Fibroblast of lung (primary cell): ENCODE results near the gene CACNG7. TPM values are rescaled to one million over a fixed set of nuclear protein-coding genes. Genes with fewer than 3 reads are reported as not detected.

Experiments used
- DNase-seq, 2 donors: peaks; one replicate each; pipeline versions ENCODE4 v3.0.0 to v3.0.0-alpha.2; 2010; ENCODE audit warnings: low read depth in 2 of 2
- H2AFZ ChIP-seq: 2 replicates; pipeline ENCODE4 v1.5.1; 2012; ENCODE audit warnings: low read length, control low read depth, inconsistent platforms
- H3K27ac ChIP-seq: 2 replicates; pipeline ENCODE4 v1.5.1; 2011; ENCODE audit warnings: low read length, control low read depth; ENCODE audit not compliant: insufficient read depth
- H3K27me3 ChIP-seq: 2 replicates; pipeline ENCODE4 v1.5.1; 2011; ENCODE audit warnings: mild to moderate bottlenecking, low read length; ENCODE audit not compliant: control insufficient read depth, insufficient read depth
- H3K36me3 ChIP-seq: 2 replicates; pipeline ENCODE4 v1.5.1; 2011; ENCODE audit warnings: low read length; ENCODE audit not compliant: control insufficient read depth, insufficient read depth
- H3K4me1 ChIP-seq: 2 replicates; pipeline ENCODE4 v1.5.1; 2011; ENCODE audit warnings: low read length; ENCODE audit not compliant: control insufficient read depth, insufficient read depth; ENCODE audit errors: extremely low read depth
- H3K4me2 ChIP-seq: 2 replicates; pipeline ENCODE4 v1.5.1; 2011; ENCODE audit warnings: low read length, control low read depth; ENCODE audit not compliant: insufficient read depth; ENCODE audit errors: extremely low read depth
- H3K4me3 ChIP-seq, 4 experiments: fragments of 200-600 bp in 1 of 4; sonication (generic) in 1 of 4; replicated peaks in 1 of 4; 2 replicates each; pipeline ENCODE4 v1.5.1; 2011 to 2016; ENCODE audit warnings: low read length in 4 of 4, low read depth in 3 of 4, mild to moderate bottlenecking in 3 of 4, control low read depth in 2 of 4, inconsistent platforms in 1 of 4, mixed read lengths in 1 of 4; ENCODE audit not compliant: insufficient read depth in 1 of 4; ENCODE audit errors: control extremely low read depth in 1 of 4
- H3K79me2 ChIP-seq: 2 replicates; pipeline ENCODE4 v1.5.1; 2012; ENCODE audit warnings: mild to moderate bottlenecking, low read length, inconsistent platforms; ENCODE audit not compliant: control insufficient read depth, insufficient read depth
- H3K9ac ChIP-seq: 2 replicates; pipeline ENCODE4 v1.5.1; 2011; ENCODE audit warnings: mild to moderate bottlenecking, low read length, control low read depth; ENCODE audit not compliant: insufficient read depth
- H3K9me3 ChIP-seq: 2 replicates; pipeline ENCODE4 v1.5.1; 2012; ENCODE audit warnings: low read depth, low read length; ENCODE audit not compliant: control insufficient read depth, insufficient read depth
- H4K20me1 ChIP-seq: 2 replicates; pipeline ENCODE4 v1.5.1; 2011; ENCODE audit warnings: low read length; ENCODE audit not compliant: control insufficient read depth, insufficient read depth; ENCODE audit errors: extremely low read depth
- EZH2 ChIP-seq: IDR thresholded peaks from 2 replicates; pipeline ENCODE4 v1.5.1; 2012; ENCODE audit warnings: low read length, control low read depth, mild to moderate bottlenecking; ENCODE audit errors: missing control alignments
- polyA plus RNA-seq, 2 donors: library from polyadenylated mRNA; depleted of rRNA in 1 of 2; stranded (reverse) in 1 of 2; unstranded in 1 of 2; fragments of >200 nt; gene quantifications; 2 replicates each; pipeline ENCODE4 v1.2.1, GENCODE V29; 2011 to 2012; ENCODE audit warnings: missing spikeins in 1 of 2
- total RNA-seq: library from RNA; depleted of rRNA; stranded (reverse); fragments of >200 nt; gene quantifications from 2 replicates; pipeline ENCODE4 v1.2.1, GENCODE V29; 2014
- TF ChIP-seq, protein P1 (sequence below), 2 donors: IDR thresholded peaks in 1 of 2; conservative IDR thresholded peaks in 1 of 2; 1 replicate in 1 of 2; 2 replicates in 1 of 2; pipeline ENCODE4 v1.5.1; 2011 to 2012; ENCODE audit warnings: low read length in 2 of 2, control low read depth in 1 of 2, inconsistent platforms in 1 of 2, low read depth in 1 of 2, mild to moderate bottlenecking in 1 of 2

The CACNG7 gene
- total and polyA plus RNA-seq, 2 donors (not counting 1 experiment from before 2014, with no cell fraction given), result 0.17 to 0.68 TPM

DNA sequence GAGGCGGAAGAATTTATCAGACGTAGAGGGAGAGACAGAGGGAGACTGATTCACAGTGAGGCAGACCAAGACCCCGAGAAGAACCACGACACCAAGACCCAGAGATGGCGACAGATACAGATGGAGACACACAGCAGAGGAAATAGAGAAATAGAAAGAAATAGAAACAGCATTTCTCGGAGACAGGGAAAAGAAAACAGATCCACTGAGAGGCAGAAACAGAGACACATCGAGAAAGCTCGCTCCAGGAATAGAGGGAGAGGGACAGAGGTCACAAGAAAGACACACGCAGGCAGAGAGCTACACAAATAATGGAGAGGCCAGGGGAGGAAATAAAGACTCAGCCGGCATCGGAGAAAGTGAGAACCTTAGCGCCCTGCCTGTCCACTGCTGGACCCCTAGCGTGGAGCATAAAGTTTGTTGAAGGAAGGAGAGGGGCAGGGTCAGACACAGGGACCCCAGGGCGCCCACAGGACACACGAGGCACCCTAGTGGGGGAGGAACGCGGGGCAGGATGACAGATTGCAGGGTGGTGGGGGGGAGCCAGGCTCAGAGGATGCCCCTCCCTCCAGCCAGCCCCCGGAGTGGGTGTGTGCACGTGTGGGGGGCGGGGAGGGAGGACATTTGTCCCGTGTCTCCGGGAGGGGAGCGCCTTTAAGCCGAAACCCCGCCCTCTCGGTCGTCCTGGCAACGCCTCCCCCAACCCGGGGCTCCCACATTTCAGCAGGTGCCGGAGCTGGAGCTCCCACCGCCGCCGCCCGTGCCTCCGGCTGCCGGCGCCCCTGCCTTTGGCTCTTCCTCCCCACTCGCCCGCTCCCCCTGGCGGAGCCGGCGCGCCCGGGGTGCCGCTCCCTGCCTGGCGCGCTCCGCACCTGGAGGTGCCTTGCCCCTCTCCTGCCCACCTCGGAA lies 27.3 kb upstream of the CACNG7 start, which contains the start of gene PRKCG:
PRKCG (plus strand) TSS at position 716 of the 909 bp plus-strand sequence. CDS start 298 bp downstream, outside the sequence.
- no peak for DNase-seq
- Histone ChIP-seq H3K27me3 (peaks cover 47% of the 10 kb centered on the region), H4K20me1 (no peaks in the 10 kb centered on the region), H3K79me2 (no peaks in the 10 kb centered on the region), H2AFZ (no peak within 1 kb of the TSS), H3K27ac (no peak within 1 kb of the TSS), H3K4me2 (peak within 1 kb of the TSS; percentile 64), H3K4me3 (peak within 1 kb of the TSS; percentile 7 to 48 (median 29)), H3K36me3 (no peaks in the 10 kb centered on the region), H3K9me3 (no peaks in the 10 kb centered on the region), H3K4me1 (peaks cover 8% of the 10 kb centered on the region), H3K9ac (no peak within 1 kb of the TSS)
- TF ChIP-seq EZH2, result peak; percentile 45
- TF ChIP-seq, protein P1, sequence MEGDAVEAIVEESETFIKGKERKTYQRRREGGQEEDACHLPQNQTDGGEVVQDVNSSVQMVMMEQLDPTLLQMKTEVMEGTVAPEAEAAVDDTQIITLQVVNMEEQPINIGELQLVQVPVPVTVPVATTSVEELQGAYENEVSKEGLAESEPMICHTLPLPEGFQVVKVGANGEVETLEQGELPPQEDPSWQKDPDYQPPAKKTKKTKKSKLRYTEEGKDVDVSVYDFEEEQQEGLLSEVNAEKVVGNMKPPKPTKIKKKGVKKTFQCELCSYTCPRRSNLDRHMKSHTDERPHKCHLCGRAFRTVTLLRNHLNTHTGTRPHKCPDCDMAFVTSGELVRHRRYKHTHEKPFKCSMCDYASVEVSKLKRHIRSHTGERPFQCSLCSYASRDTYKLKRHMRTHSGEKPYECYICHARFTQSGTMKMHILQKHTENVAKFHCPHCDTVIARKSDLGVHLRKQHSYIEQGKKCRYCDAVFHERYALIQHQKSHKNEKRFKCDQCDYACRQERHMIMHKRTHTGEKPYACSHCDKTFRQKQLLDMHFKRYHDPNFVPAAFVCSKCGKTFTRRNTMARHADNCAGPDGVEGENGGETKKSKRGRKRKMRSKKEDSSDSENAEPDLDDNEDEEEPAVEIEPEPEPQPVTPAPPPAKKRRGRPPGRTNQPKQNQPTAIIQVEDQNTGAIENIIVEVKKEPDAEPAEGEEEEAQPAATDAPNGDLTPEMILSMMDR (conservative IDR thresholded peaks at IDR 0.05 in 1 of 2, IDR thresholded peaks at IDR 0.05 in 1 of 2; ENCODE audit: low read depth in 1 of 2, low read length in 2 of 2), result peak; percentile 15 to 44

- Histone ChIP-seq H2AFZ (no peak overlapping the region), H3K4me2 (peak overlapping the region; percentile 64)
Measured at GRCh38 chr19:53882391-53883050, 26.6 kb upstream of the CACNG7 start.

More at GRCh38 chr19:53882391-53883050, 26.6 kb upstream of the CACNG7 start:
- H3K36me3 ChIP-seq, result no peaks in the 10 kb centered on the region
- no peaks in the 10 kb centered on the region for H3K79me2 ChIP-seq
- no peak overlapping the region for H3K9ac ChIP-seq
- TF ChIP-seq, protein P1 (conservative IDR thresholded peaks at IDR 0.05 in 1 of 2, IDR thresholded peaks at IDR 0.05 in 1 of 2; ENCODE audit: low read depth in 1 of 2, low read length in 2 of 2), result no peak
- peak; percentile 56 for TF ChIP-seq EZH2
- H3K27ac ChIP-seq, result no peak overlapping the region
- no peak for DNase-seq
- H4K20me1 ChIP-seq, result no peaks in the 10 kb centered on the region
- peaks cover 47% of the 10 kb centered on the region for H3K27me3 ChIP-seq
- H3K9me3 ChIP-seq, result no peaks in the 10 kb centered on the region
- peak overlapping the region in 1 of 4 experiments; percentile 48 for H3K4me3 ChIP-seq
- peaks cover 8% of the 10 kb centered on the region for H3K4me1 ChIP-seq
